ENCODE measurements around the gene SERPINA1. TPM values are rescaled to one million over a fixed set of nuclear protein-coding genes. Genes with fewer than 3 reads are reported as not detected.

Gene SERPINA1
- total RNA-seq, 1 experiment from 2014 or later: not detected

GRCh38 chr14:94424371-94424770, 36.0 kb upstream of the SERPINA1 start:
- Histone ChIP-seq H3K4me2 (ENCODE audit: insufficient read depth, insufficient read length, low read length) (no peak overlapping the region), H2AK5ac (ENCODE audit: insufficient read length, low read length) (no peak overlapping the region), H3K4me1 (ENCODE audit: insufficient read depth, low read length) (no peaks in the 10 kb centered on the region), H2BK20ac (ENCODE audit: low read depth, low read length, poor library complexity, severe bottlenecking) (no peak overlapping the region), H4K8ac (replicated peaks; ENCODE audit: insufficient read length, low read depth, low read length) (no peak overlapping the region), H3K9me3 (ENCODE audit: control insufficient read depth, low read depth, low read length) (no peaks in the 10 kb centered on the region), H4K91ac (ENCODE audit: insufficient read length, low read depth, low read length) (no peak overlapping the region), H2BK5ac (ENCODE audit: insufficient read length, low read length) (no peak overlapping the region), H2BK12ac (ENCODE audit: insufficient read length, low read depth, low read length) (no peak overlapping the region), H2AFZ (ENCODE audit: low read length) (no peak overlapping the region), H3K4ac (ENCODE audit: low read depth, low read length) (no peak overlapping the region), H3T11ph (ENCODE audit: low read length) (no peak overlapping the region), H3K14ac (ENCODE audit: insufficient read depth, low read length) (no peak overlapping the region), H3K23ac (ENCODE audit: insufficient read length, low read depth, low read length) (no peak overlapping the region), H2BK15ac (ENCODE audit: low read depth, low read length) (no peak overlapping the region), H3K79me2 (ENCODE audit: insufficient read depth, low read length) (no peaks in the 10 kb centered on the region), H4K20me1 (ENCODE audit: control insufficient read depth, insufficient read depth, insufficient read length) (no peaks in the 10 kb centered on the region), H3K27me3 (ENCODE audit: insufficient read depth, low read length) (no peaks in the 10 kb centered on the region), H3K18ac (ENCODE audit: insufficient read length, low read depth, low read length) (no peak overlapping the region), H2BK120ac (ENCODE audit: low read depth, low read length, poor library complexity, severe bottlenecking) (no peak overlapping the region), H3K27ac (ENCODE audit: insufficient read length, low read depth, low read length) (no peak overlapping the region), H3K23me2 (ENCODE audit: insufficient read length, low read depth, low read length, poor library complexity, severe bottlenecking) (no peaks in the 10 kb centered on the region), H3K56ac (ENCODE audit: insufficient read length, low read depth, low read length) (no peak overlapping the region), H3K79me1 (ENCODE audit: insufficient read depth, low read depth, low read length, poor library complexity, severe bottlenecking) (no peaks in the 10 kb centered on the region), H4K5ac (ENCODE audit: insufficient read length, low read depth, low read length) (no peak overlapping the region), H3K9ac (ENCODE audit: extremely low read depth, insufficient read length, low read length) (no peak overlapping the region)
- WGBS (ENCODE audit: extremely low coverage, insufficient read length, low lambda C conversion rate): no CpG with 5 or more reads among the region's 3 CpGs
- Mint-ChIP-seq H3K27ac (no peak overlapping the region), H3K27me3 (ENCODE audit: low read depth) (peaks cover 5% of the 10 kb centered on the region), H3K4me1 (peaks cover 2 to 3% of the 10 kb centered on the region in 2 experiments), H3K9me3 (peaks cover 4 to 8% of the 10 kb centered on the region in 2 experiments; a peak in 4 of 5 replicates), H3K4me3 (no peak overlapping the region; a peak in 1 of 5 replicates), H3K36me3 (ENCODE audit: insufficient read depth in 1 of 3, low read depth in 3 of 3) (peaks cover 0 to 2% (median 0%) of the 10 kb centered on the region in 3 experiments; a peak in 2 of 7 replicates)
- no peak for DNase-seq
- TF ChIP-seq, protein P1, sequence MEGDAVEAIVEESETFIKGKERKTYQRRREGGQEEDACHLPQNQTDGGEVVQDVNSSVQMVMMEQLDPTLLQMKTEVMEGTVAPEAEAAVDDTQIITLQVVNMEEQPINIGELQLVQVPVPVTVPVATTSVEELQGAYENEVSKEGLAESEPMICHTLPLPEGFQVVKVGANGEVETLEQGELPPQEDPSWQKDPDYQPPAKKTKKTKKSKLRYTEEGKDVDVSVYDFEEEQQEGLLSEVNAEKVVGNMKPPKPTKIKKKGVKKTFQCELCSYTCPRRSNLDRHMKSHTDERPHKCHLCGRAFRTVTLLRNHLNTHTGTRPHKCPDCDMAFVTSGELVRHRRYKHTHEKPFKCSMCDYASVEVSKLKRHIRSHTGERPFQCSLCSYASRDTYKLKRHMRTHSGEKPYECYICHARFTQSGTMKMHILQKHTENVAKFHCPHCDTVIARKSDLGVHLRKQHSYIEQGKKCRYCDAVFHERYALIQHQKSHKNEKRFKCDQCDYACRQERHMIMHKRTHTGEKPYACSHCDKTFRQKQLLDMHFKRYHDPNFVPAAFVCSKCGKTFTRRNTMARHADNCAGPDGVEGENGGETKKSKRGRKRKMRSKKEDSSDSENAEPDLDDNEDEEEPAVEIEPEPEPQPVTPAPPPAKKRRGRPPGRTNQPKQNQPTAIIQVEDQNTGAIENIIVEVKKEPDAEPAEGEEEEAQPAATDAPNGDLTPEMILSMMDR (conservative IDR thresholded peaks at IDR 0.05): no peak

Data from H9 (cell line).